Loucy (cell line): Measurements from ENCODE around the gene USB1.

Experiments
- H2AFZ ChIP-seq: fragments of 200-600 bp; sonication (generic); 2 replicates; pipeline ENCODE4 v1.6.0; 2016; ENCODE audit warnings: antibody characterized with exemption, mild to moderate bottlenecking, low read length, moderate library complexity
- H3F3A ChIP-seq: fragments of 200-600 bp; 2 replicates; pipeline ENCODE4 v1.6.0; 2016; ENCODE audit warnings: antibody characterized with exemption, low read depth, mild to moderate bottlenecking
- H3K27me3 ChIP-seq: fragments of 200-600 bp; sonication (generic); 2 replicates; pipeline ENCODE4 v1.6.1; 2014; ENCODE audit warnings: low read length, mild to moderate bottlenecking; ENCODE audit not compliant: insufficient read depth, poor library complexity, severe bottlenecking
- H3K36me3 ChIP-seq: fragments of 200-600 bp; sonication (generic); 2 replicates; pipeline ENCODE4 v1.6.1; 2016; ENCODE audit warnings: low read length; ENCODE audit not compliant: insufficient read depth
- H3K4me1 ChIP-seq: fragments of 200-600 bp; sonication (generic); 2 replicates; pipeline ENCODE4 v1.5.1; 2014; ENCODE audit warnings: low read length, mild to moderate bottlenecking; ENCODE audit not compliant: insufficient read depth, poor library complexity, severe bottlenecking
- H3K4me2 ChIP-seq: fragments of 200-600 bp; sonication (generic); 2 replicates; pipeline ENCODE4 v1.6.0; 2014; ENCODE audit warnings: antibody characterized with exemption, low read length, low read depth, mild to moderate bottlenecking; ENCODE audit not compliant: poor library complexity, severe bottlenecking
- H3K4me3 ChIP-seq: fragments of 200-600 bp; sonication (generic); 2 replicates; pipeline ENCODE4 v1.5.1; 2014; ENCODE audit warnings: low read length, mild to moderate bottlenecking, mixed read lengths; ENCODE audit not compliant: poor library complexity, severe bottlenecking
- H3K79me2 ChIP-seq: fragments of 200-600 bp; sonication (generic); 2 replicates; pipeline ENCODE4 v1.6.1; 2014; ENCODE audit warnings: low read length; ENCODE audit not compliant: insufficient read depth
- H3K9ac ChIP-seq: fragments of 200-600 bp; sonication (generic); 2 replicates; pipeline ENCODE4 v1.6.0; 2014; ENCODE audit warnings: mild to moderate bottlenecking, low read depth, low read length, moderate library complexity; ENCODE audit not compliant: poor library complexity, severe bottlenecking
- H3K9me2 ChIP-seq: fragments of 200-600 bp; sonication (generic); replicated peaks from 2 replicates; pipeline ENCODE4 v1.6.1; 2016; ENCODE audit warnings: low read depth, low read length, mixed read lengths
- H3K9me3 ChIP-seq: fragments of 200-600 bp; sonication (generic); 2 replicates; pipeline ENCODE4 v1.6.1; 2014; ENCODE audit warnings: mild to moderate bottlenecking, antibody characterized with exemption, low read length, low read depth; ENCODE audit not compliant: insufficient read depth
- H4K20me1 ChIP-seq: fragments of 200-600 bp; sonication (generic); 2 replicates; pipeline ENCODE4 v1.6.0; 2014; ENCODE audit warnings: antibody characterized with exemption, low read length, mild to moderate bottlenecking; ENCODE audit not compliant: insufficient read depth, poor library complexity, severe bottlenecking
- EZH2phosphoT487 ChIP-seq: fragments of 200-600 bp; IDR thresholded peaks from 2 replicates; pipeline ENCODE4 v1.6.1; 2018; ENCODE audit warnings: antibody characterized with exemption, mild to moderate bottlenecking, moderate library complexity, borderline replicate concordance
- TF ChIP-seq, protein P1 (sequence below): fragments of 200-600 bp; sonication (generic); conservative IDR thresholded peaks from 2 replicates; pipeline ENCODE4 v1.5.1; 2014; ENCODE audit warnings: mild to moderate bottlenecking, antibody characterized with exemption, low read length

Gene USB1

DNA sequence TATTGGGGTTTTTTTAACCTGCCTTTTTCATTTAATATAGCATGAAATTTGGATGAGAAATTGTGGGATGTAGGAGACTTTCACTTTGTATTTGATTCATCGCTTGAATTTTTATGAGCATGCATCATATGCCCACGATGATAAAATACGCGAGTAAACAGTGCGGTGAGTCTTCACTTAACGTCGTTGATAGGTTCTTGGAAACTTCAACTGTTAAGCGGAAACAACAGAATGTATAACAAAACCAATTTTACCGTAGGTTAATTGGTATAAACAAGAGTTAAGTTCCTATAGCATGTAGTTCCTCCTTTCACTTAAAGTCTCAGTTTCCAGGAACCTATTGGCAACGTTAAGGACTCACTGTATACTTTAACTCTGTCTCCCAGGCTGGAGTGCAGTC, 53.1 kb downstream of the USB1 start:
- Histone ChIP-seq H2AFZ (no peak overlapping the region), H3K9me3 (no peaks in the 10 kb centered on the region), H3K4me3 (no peak overlapping the region), H3K27me3 (no peaks in the 10 kb centered on the region), H3K36me3 (no peaks in the 10 kb centered on the region), H3K9me2 (no peaks in the 10 kb centered on the region), H3F3A (no peaks in the 10 kb centered on the region), H3K9ac (no peak overlapping the region), H3K4me1 (no peaks in the 10 kb centered on the region), H4K20me1 (no peaks in the 10 kb centered on the region), H3K4me2 (no peak overlapping the region), H3K79me2 (no peaks in the 10 kb centered on the region)
- no peak for TF ChIP-seq EZH2phosphoT487
- TF ChIP-seq, protein P1, sequence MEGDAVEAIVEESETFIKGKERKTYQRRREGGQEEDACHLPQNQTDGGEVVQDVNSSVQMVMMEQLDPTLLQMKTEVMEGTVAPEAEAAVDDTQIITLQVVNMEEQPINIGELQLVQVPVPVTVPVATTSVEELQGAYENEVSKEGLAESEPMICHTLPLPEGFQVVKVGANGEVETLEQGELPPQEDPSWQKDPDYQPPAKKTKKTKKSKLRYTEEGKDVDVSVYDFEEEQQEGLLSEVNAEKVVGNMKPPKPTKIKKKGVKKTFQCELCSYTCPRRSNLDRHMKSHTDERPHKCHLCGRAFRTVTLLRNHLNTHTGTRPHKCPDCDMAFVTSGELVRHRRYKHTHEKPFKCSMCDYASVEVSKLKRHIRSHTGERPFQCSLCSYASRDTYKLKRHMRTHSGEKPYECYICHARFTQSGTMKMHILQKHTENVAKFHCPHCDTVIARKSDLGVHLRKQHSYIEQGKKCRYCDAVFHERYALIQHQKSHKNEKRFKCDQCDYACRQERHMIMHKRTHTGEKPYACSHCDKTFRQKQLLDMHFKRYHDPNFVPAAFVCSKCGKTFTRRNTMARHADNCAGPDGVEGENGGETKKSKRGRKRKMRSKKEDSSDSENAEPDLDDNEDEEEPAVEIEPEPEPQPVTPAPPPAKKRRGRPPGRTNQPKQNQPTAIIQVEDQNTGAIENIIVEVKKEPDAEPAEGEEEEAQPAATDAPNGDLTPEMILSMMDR: no peak

DNA sequence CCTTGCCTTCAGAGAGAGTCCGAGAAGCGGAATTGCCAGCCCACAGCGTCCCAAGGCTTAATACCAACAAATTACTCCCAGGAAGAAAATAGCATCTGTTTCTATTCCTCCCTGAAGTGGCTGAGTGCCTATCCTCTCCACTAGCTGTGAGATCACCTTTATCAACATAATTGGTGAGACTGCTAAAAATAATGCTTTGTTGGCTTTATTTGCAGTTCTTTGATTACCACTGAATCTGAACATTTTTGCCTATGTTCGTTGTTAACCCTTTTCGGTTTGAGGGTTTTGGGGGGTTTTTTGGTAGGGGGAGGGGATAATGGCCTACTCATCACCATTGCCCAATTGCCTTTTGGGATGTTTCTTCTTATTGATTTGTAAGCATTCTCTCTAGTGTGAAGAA, 55.4 kb downstream of the USB1 start:
- Histone ChIP-seq H3K9me3 (no peaks in the 10 kb centered on the region), H3F3A (no peaks in the 10 kb centered on the region), H3K79me2 (no peaks in the 10 kb centered on the region), H3K4me3 (no peak overlapping the region), H3K36me3 (no peaks in the 10 kb centered on the region), H3K9me2 (no peaks in the 10 kb centered on the region), H3K27me3 (no peaks in the 10 kb centered on the region), H3K9ac (no peak overlapping the region), H3K4me1 (no peaks in the 10 kb centered on the region), H4K20me1 (no peaks in the 10 kb centered on the region), H2AFZ (no peak overlapping the region), H3K4me2 (no peak overlapping the region)
- TF ChIP-seq, protein P1: no peak
- TF ChIP-seq EZH2phosphoT487: no peak

DNA sequence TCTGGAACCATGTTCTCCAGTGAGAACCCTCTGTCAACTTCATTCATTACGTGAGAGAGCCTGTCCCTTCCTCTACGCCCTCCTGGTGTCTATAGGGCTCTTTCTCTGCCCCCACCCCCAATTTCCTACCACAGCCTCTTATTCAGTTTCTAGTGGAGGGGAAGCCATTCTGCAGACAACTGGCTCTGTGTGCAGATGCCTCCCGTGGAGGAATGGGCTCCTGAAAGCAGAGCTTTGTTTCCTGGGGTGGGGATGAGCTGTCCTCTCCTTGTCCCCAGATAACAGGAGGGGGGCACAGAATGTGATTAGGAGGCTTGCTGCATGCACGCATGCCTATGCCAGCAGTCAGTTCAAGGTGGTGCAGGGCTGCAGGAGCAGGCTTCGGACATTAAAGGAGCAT, 55.9 kb downstream of the USB1 start:
- Histone ChIP-seq H3K9me3 (no peaks in the 10 kb centered on the region), H3K4me3 (no peak overlapping the region), H3F3A (no peaks in the 10 kb centered on the region), H3K36me3 (no peaks in the 10 kb centered on the region), H3K4me2 (no peak overlapping the region), H3K27me3 (no peaks in the 10 kb centered on the region), H3K4me1 (no peaks in the 10 kb centered on the region), H4K20me1 (no peaks in the 10 kb centered on the region), H3K9ac (no peak overlapping the region), H2AFZ (no peak overlapping the region), H3K79me2 (no peaks in the 10 kb centered on the region), H3K9me2 (no peaks in the 10 kb centered on the region)
- TF ChIP-seq EZH2phosphoT487: no peak
- TF ChIP-seq, protein P1: no peak
